GM08714 (cell line): ENCODE data around the gene EGF.

ENCODE experiments used
- H3K4me3 ChIP-seq: fragments of 200-500 bp; sonication (Bioruptor generic); 2 replicates; pipeline ENCODE4 v1.5.1; 2014; ENCODE audit warnings: mild to moderate bottlenecking, low read length, inconsistent platforms
- ZNF274 ChIP-seq: IDR thresholded peaks from 2 replicates; pipeline ENCODE4 v1.6.1; 2012; ENCODE audit warnings: mild to moderate bottlenecking, low read depth, low read length

EGF gene

GRCh38 chr4:109887071-109887470 is 25.6 kb upstream of the EGF start:
- no peak overlapping the region for H3K4me3 ChIP-seq
- no peak for TF ChIP-seq ZNF274

DNA sequence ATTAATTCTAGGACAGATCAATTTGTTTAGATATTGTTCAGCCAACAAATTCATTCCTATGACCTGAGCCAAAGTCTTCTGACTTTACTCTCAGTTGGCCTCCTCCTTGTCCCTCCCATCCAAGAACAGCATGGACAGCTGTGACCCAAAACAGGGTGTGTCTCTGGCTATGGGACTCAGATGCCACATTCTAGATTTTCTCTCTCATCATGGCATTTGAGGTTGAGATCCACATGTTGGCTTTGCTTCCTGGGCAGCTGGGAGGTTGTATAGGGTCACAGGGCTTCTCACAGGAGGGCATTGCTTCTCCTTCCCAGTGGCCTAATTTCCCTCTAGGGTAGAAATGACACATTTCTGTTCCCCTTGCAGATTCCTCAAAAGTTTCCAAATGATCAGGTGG is 22.6 kb upstream of the EGF start:
- no peak for TF ChIP-seq ZNF274
- H3K4me3 ChIP-seq, result no peak overlapping the region

DNA sequence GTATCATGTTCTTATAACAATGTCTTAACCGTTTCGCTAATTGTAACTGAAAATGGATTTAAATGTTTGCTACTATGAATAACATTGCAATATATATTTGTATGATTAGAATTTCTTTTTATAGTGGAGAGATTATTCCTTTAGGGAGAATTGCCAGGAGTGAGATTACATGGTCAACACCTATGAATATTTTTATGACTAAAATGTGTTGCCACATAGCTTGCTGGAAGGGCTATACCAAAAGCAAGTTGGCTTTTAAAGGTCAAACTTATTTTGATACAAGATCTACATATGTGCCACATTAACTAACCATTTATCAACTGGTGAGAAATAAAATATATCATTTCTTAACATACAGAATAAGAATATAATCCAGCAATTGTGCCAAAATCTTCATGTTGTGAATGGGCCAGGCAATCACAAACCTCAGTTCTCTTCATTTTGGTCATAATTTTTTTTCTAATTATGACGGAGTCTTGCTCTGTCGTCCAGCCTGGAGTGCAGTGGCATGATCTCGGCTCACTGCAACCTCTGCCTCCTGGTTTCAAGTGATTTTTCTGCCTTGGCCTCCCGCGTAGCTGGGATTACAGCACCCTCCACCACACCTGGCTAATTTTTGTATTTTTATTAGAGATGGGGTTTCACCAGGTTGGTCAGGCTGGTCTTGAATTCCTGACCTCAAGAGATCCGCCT is 10.0 kb upstream of the EGF start:
- no peak overlapping the region for H3K4me3 ChIP-seq
- no peak for TF ChIP-seq ZNF274

- H3K4me3 ChIP-seq, result no peak overlapping the region
- TF ChIP-seq ZNF274, result no peak
Measured at GRCh38 chr4:109908731-109909130, 4.0 kb upstream of the EGF start.

- TF ChIP-seq ZNF274, result no peak
- no peak overlapping the region for H3K4me3 ChIP-seq
Measured at GRCh38 chr4:109910256-109910655, 2.4 kb upstream of the EGF start.

- no peak overlapping the region for H3K4me3 ChIP-seq
- TF ChIP-seq ZNF274, result no peak
Measured at GRCh38 chr4:109913596-109914241, 1.0 kb downstream of the EGF start.

DNA sequence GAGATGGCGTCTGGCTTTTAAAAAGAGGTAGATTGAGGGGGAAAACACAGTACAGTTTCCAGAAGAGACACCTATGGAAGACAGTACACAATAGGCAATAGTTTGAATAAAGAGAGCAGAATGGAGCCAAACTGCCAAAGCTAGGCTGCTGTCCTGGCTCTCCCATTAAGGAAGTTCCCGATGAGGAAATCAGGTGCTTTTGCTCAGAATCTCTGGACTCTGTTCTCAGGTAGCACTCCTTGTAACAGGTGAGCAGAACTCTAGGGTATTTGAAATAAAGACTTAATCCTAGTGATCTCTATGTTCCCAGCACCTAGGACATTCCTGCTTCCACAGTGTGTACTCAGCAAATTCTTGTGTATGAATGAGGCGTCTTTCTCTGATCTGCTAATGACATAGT is 1.6 kb downstream of the EGF start:
- H3K4me3 ChIP-seq, result no peak overlapping the region
- no peak for TF ChIP-seq ZNF274

DNA sequence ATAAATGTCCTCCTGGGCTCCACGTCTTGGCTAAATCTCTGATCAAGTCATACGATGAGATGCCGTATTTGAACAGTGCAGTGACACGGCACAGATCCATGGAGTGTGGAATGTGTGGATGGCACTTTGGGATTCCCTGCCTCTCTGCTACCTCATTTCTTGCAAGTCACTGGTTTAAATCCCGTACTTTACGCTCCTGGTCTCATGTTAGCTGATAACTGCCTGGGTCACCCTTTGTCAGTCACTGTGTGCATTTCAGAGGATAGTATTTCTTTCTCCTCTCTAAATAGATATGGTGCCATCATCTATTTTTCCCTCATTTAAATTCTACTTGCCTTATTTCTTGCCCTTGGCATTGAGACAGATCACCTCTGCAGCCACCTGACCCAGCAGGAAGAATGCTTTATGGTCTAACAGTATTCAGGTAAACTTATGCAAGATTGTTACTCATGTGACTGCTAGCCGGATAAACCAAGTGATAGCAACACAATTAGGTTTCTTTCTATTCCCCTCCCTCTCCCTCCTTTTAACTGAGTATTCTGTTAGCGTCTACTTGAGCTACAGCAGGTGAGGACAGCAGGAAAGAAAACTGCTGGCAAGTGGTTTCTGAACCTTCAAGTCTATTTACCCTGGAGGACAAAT is 2.8 kb downstream of the EGF start:
- TF ChIP-seq ZNF274, result no peak
- H3K4me3 ChIP-seq, result no peak overlapping the region

GRCh38 chr4:109916027-109916409 is 3.3 kb downstream of the EGF start:
- H3K4me3 ChIP-seq, result no peak overlapping the region
- no peak for TF ChIP-seq ZNF274

DNA sequence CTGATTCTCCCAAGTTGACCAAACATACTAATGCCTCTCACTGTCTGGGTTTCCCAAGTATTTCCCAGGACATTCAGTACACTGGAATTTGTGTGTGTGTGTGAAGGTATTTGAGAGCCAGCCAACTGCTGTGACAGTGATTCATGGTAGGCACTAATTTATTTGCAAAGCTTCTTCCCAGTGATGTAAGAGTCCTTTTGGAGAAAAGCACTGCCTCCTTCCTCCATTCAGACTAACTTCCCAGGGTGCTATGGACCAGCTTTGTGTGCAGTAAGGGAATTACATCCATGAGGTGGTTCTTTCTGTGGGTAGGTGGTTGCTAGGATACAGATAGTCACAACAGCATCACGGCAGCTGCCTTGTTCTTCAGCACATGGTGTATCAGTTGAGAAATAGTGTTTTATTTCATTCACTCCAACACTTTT is 8.7 kb downstream of the EGF start:
- no peak for TF ChIP-seq ZNF274

DNA sequence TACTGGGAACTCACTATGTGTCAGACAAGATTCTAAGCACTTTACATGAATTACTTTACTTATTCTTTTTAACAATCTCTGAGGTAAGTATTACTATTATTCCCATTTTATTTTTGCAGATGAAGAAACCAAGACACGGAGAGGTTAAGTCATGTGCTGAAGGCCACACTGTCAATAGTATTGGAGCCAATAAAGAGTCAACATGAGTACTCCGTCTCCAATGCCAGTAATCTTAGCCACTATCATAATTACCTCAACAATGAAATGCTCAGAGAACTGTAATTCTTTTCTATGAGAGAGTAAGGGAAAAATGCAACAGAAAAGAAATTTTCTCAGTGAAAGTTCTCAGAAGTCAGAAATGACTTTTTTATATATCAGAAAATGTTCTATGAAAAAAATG is 12.7 kb downstream of the EGF start:
- no peak for TF ChIP-seq ZNF274
- no peak overlapping the region for H3K4me3 ChIP-seq

More for the DNA sequence above, 8.7 kb downstream of the EGF start:
- H3K4me3 ChIP-seq, result no peak overlapping the region

DNA sequence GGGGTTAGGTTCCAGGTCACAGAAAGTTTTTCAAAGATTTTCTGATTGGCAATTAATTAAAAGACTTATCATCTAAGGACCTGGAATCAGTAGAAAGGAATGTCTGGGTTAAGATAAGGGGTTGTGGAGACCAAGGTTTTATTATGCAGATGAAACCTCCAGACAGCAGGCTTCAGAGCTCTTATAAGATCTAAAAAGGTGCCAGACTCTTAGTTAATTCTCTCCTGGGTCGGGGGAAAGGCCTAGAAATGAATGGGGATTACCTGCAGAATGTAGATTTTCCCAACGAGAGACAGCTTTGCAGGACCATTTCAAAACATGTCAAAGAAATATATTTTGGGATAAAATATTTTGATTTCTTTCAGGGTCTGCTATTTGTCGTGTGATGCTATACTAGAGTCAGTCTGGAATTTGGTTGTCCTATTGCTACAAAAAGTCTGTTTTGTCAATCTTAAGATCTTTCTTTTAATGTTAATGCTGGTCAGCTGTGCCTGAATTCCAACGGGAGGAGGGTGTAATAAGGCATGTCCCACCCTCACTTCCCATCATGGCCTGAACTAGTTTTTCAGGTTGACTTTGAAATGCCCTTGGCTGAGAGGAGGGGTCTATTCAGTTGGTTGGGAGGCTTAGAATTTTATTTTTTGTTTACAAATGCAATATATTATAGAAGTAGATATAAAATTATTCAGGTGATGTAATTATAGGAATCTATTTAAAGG is 15.8 kb downstream of the EGF start:
- no peak for TF ChIP-seq ZNF274
- H3K4me3 ChIP-seq, result no peak overlapping the region

DNA sequence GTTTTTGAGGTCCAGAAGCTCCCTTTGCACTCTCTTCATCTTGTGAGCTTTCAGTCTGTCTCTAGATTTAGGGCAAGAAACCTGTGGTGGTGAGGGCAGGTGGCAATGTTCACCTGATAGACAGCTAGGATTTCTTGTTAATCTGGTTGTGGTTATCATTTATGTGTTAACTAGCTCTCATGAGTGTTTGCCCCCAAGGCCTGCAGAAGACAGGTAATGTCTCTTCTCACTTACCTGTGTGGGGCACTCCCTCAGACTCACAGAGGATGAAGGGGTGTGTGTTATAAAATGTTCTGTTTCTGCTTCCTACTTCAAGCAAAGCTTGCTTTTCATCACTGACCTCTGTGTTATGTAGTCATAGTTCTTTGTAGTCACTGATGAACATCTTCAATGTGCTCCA is 17.8 kb downstream of the EGF start:
- no peak for TF ChIP-seq ZNF274

GRCh38 chr4:109930872-109931271 is 18.2 kb downstream of the EGF start:
- H3K4me3 ChIP-seq, result no peak overlapping the region
- no peak for TF ChIP-seq ZNF274

More for the DNA sequence above, 17.8 kb downstream of the EGF start:
- no peak overlapping the region for H3K4me3 ChIP-seq
